ENCODE results near the gene NSG1. TPM values are rescaled to one million over a fixed set of nuclear protein-coding genes. Genes with fewer than 3 reads are reported as not detected.
"Not testable (repeated sequence)": the region's sequence is repeated elsewhere in the genome, so short reads cannot be mapped to it uniquely, and the experiment has no call there.

NSG1 gene
- total RNA-seq, 4 donors from 2014 or later, result 0.15 to 4.8 (median 1.4) TPM

DNA sequence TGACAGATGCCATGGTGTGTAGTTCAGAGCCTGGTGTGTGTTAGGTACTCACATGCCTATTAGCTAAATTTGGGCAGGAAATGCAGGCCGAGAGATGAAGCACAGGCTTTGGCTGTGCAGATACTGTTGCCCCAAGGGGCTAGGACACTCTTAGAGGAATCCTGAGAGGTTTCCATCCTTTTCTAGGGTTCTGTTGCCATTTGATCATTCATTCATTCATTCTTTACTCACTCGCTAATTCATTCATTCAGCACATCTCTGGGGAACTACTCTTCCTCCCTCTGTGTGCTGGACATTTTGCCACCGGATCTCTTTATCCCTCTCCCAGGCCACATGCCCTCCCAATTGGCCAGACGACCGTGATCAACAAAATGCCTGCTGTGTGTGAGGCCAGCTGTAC lies 43.9 kb upstream of the NSG1 start:
- WGBS, 2 donors (ENCODE audit: low coverage in 1 of 2), result 55 to 69% methylated on average over 2 to 5 of the region's 5 CpGs
- TF ChIP-seq POLR2AphosphoS5 (IDR thresholded peaks at IDR 0.05) (no peak), POLR2A (IDR thresholded peaks at IDR 0.05) (no peak), EP300 (IDR thresholded peaks at IDR 0.05) (no peak)
- TF ChIP-seq, protein P1, sequence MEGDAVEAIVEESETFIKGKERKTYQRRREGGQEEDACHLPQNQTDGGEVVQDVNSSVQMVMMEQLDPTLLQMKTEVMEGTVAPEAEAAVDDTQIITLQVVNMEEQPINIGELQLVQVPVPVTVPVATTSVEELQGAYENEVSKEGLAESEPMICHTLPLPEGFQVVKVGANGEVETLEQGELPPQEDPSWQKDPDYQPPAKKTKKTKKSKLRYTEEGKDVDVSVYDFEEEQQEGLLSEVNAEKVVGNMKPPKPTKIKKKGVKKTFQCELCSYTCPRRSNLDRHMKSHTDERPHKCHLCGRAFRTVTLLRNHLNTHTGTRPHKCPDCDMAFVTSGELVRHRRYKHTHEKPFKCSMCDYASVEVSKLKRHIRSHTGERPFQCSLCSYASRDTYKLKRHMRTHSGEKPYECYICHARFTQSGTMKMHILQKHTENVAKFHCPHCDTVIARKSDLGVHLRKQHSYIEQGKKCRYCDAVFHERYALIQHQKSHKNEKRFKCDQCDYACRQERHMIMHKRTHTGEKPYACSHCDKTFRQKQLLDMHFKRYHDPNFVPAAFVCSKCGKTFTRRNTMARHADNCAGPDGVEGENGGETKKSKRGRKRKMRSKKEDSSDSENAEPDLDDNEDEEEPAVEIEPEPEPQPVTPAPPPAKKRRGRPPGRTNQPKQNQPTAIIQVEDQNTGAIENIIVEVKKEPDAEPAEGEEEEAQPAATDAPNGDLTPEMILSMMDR (IDR thresholded peaks at IDR 0.05), result no peak
- H3K27ac ChIP-seq, result no peak overlapping the region

GRCh38 chr4:4344915-4345527 lies 41.9 kb upstream of the NSG1 start:
- H3K9me3 ChIP-seq, result no peaks in the 10 kb centered on the region
- TF ChIP-seq POLR2A (IDR thresholded peaks at IDR 0.05) (no peak), EP300 (IDR thresholded peaks at IDR 0.05) (no peak), POLR2AphosphoS5 (IDR thresholded peaks at IDR 0.05) (no peak)
- TF ChIP-seq, protein P1 (IDR thresholded peaks at IDR 0.05), result no peak
- 92% methylated on average over 7 of the region's 14 CpGs; no CpG with 5 or more reads in 1 of the 2 donors for WGBS, 2 donors (ENCODE audit: low coverage in 1 of 2)
- H3K27me3 ChIP-seq, result peaks cover 26% of the 10 kb centered on the region
- H3K27ac ChIP-seq, result no peak overlapping the region
- H3K4me1 ChIP-seq, result no peaks in the 10 kb centered on the region
- H3K4me3 ChIP-seq, result no peak overlapping the region
- no peak for ATAC-seq
- H3K36me3 ChIP-seq, result no peaks in the 10 kb centered on the region

More for the DNA sequence above, 43.9 kb upstream of the NSG1 start:
- Histone ChIP-seq H3K9me3 (no peaks in the 10 kb centered on the region), H3K27me3 (peaks cover 34% of the 10 kb centered on the region), H3K36me3 (no peaks in the 10 kb centered on the region), H3K4me3 (no peak overlapping the region), H3K4me1 (no peaks in the 10 kb centered on the region)
- no peak for ATAC-seq

DNA sequence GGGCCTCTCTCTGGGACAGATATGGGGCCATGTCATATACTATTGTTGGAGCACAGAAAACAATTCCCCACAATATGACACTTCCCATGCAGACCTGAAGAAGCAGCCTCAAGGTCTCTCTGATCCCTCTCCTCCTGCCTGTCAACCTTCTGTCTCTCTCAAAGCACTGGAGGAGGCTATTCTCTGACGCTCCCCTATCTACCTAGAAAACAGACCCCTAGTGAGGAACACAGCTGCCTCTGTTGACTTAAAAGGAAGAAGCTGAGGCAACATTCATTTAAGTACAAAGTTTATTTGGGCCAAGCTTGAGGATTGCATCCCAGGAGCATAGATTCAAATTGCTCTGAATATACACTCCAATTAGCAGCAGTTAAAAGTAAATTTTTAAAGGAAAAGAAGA lies 39.3 kb upstream of the NSG1 start:
- no peak overlapping the region for H3K27ac ChIP-seq
- ATAC-seq, result no peak
- H3K9me3 ChIP-seq, result no peaks in the 10 kb centered on the region
- H3K4me1 ChIP-seq, result no peaks in the 10 kb centered on the region
- peaks cover 16% of the 10 kb centered on the region for H3K27me3 ChIP-seq
- H3K4me3 ChIP-seq, result no peak overlapping the region
- WGBS, 2 donors (ENCODE audit: low coverage in 1 of 2), result no CpG with 5 or more reads among the region's 1 CpG
- no peaks in the 10 kb centered on the region for H3K36me3 ChIP-seq
- TF ChIP-seq, protein P1 (IDR thresholded peaks at IDR 0.05), result no peak
- TF ChIP-seq POLR2AphosphoS5 (IDR thresholded peaks at IDR 0.05) (no peak), POLR2A (IDR thresholded peaks at IDR 0.05) (no peak), EP300 (IDR thresholded peaks at IDR 0.05) (no peak)

DNA sequence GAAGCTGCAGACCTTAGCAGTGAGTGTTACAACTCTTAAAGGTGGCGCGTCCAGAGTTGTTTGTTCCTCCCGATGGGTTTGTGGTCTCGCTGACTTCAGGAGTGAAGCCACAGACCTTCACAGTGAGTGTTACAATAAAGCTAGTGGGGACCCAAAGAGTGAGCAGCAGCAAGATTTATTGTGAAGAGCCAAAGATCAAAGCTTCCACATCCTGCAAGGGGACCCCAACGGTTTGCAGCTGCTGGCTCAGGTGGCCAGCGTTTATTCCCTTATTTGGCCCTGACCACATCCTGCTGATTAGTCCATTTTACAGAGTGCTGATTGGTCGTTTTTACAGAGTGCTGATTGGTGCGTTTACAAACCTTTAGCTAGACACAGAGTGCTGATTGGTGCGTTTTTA lies 38.3 kb upstream of the NSG1 start:
- WGBS, 2 donors (ENCODE audit: low coverage in 1 of 2), result 55% methylated on average over 5 of the region's 9 CpGs; no CpG with 5 or more reads in 1 of the 2 donors
- H3K27ac ChIP-seq, H3K4me3 ChIP-seq, H3K4me1 ChIP-seq, ATAC-seq, H3K36me3 ChIP-seq, H3K9me3 ChIP-seq: not testable (repeated sequence)
- peaks cover 16% of the 10 kb centered on the region for H3K27me3 ChIP-seq

DNA sequence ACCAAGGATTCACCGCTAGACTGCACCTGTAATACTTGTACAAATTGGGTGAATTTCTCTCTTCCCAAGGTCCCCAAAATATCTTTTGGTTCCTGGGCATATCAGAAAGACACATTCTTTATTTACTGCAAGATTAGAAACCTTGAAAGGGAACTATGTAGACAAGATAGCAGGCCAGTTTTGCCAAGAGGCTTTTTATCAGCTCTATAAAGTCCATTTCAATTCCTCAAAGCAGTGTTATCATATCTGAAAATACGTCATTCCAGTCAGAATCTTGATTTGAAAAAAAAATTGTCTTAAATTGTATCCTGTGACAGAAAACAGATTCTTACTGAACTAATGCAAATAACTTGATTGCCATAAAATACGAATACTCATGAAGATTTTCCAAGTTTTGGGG lies 37.0 kb upstream of the NSG1 start:
- ATAC-seq, result no peak
- no peaks in the 10 kb centered on the region for H3K9me3 ChIP-seq
- no peaks in the 10 kb centered on the region for H3K36me3 ChIP-seq
- TF ChIP-seq POLR2AphosphoS5 (IDR thresholded peaks at IDR 0.05), result no peak
- 79 to 82% methylated on average over 3 of the region's 3 CpGs for WGBS, 2 donors (ENCODE audit: low coverage in 1 of 2)
- H3K4me3 ChIP-seq, result no peak overlapping the region
- H3K27me3 ChIP-seq, result peaks cover 5% of the 10 kb centered on the region
- H3K27ac ChIP-seq, result no peak overlapping the region
- no peaks in the 10 kb centered on the region for H3K4me1 ChIP-seq

- no peaks in the 10 kb centered on the region for H3K36me3 ChIP-seq
Observed at GRCh38 chr4:4350909-4351308, 36.0 kb upstream of the NSG1 start.

More at GRCh38 chr4:4350909-4351308, 36.0 kb upstream of the NSG1 start:
- H3K4me3 ChIP-seq, result no peak overlapping the region
- H3K27ac ChIP-seq, result no peak overlapping the region
- H3K27me3 ChIP-seq, result peaks cover under 1% of the 10 kb centered on the region
- no peaks in the 10 kb centered on the region for H3K9me3 ChIP-seq
- WGBS, 2 donors (ENCODE audit: low coverage in 1 of 2), result 47 to 53% methylated on average over 4 of the region's 4 CpGs
- H3K4me1 ChIP-seq, result no peaks in the 10 kb centered on the region
- no peak for ATAC-seq
- TF ChIP-seq POLR2AphosphoS5 (IDR thresholded peaks at IDR 0.05), result no peak
- TF ChIP-seq EP300 (IDR thresholded peaks at IDR 0.05), result no peak
- TF ChIP-seq, protein P1 (IDR thresholded peaks at IDR 0.05), result no peak
- no peak for TF ChIP-seq POLR2A (IDR thresholded peaks at IDR 0.05)

Measured in gastroesophageal sphincter (tissue), 4 donors.